Measurements from ENCODE around the gene DECR2.
"Not testable (repeated sequence)": the region's sequence is repeated elsewhere in the genome, so short reads cannot be mapped to it uniquely, and the experiment has no call there.

Gene DECR2

DNA sequence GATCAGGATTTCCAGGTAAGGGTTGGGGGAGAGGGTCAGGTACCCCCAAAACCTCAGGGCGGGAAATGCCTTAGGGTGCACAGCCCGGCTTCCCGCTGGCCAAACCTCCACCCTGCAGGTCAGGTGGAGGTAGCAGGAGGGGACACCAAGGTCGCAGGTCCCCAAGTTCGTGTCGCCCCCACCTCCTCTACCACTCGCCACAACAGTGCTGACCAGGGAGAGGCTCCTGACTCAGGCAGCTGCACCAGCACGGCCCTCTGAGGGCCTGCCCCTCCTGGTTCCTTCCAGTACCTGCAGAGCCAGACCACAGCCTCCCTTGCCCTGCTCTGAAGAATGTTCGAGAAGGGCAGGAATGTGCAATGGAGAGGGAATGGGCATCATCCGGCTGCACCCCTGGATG lies 35.2 kb upstream of the DECR2 start:
- no peak overlapping the region for H3K4me3 ChIP-seq (ENCODE audit: low read depth, low read length)

DNA sequence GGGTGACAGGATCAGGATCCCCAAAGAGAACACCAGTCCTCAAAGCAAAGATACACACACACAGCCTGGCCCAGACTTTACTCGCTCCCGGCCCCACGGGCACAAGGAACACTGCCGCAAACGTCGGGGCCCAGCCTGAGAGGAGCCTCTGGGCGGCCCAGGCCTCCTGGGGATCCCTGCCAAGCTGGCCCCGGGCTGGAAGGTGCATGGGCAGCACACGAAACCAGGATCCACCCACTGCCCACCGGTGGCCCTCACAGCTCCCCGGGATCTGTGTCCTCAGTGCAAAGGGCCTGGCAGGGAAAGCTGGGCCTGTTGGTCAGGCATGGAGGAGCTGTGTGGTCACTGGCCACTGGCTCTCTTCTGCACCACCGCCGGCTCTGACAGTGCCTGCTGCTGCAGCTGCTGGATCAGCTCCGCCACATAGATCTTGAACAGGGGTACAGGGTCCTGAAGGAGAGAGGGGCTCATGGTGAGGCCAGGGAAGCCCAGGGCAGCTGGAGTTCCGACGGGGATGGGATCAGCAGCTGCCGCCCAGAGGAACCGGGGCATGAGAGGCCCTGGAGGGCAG lies 34.3 kb upstream of the DECR2 start:
- no peak overlapping the region for H3K4me3 ChIP-seq (ENCODE audit: low read depth, low read length)

GRCh38 chr16:368388-369158 lies 33.1 kb upstream of the DECR2 start:
- H3K4me3 ChIP-seq (ENCODE audit: low read depth, low read length): no peak overlapping the region

- peak overlapping the region; percentile 50 for H3K4me3 ChIP-seq (ENCODE audit: low read depth, low read length)
Observed at GRCh38 chr16:369275-369865, 32.3 kb upstream of the DECR2 start.

- H3K4me3 ChIP-seq (ENCODE audit: low read depth, low read length): peak overlapping the region; percentile 50
Observed at GRCh38 chr16:369866-370436, 31.7 kb upstream of the DECR2 start.

- H3K4me3 ChIP-seq (ENCODE audit: low read depth, low read length): peak within 1 kb of the TSS; percentile 50
Observed at GRCh38 chr16:370443-370842, 31.2 kb upstream of the DECR2 start, which contains the start of gene MRPL28. Gene MRPL28 (minus strand): TSS chr16:370538. CDS start chr16:370218, 320 bp downstream.

DNA sequence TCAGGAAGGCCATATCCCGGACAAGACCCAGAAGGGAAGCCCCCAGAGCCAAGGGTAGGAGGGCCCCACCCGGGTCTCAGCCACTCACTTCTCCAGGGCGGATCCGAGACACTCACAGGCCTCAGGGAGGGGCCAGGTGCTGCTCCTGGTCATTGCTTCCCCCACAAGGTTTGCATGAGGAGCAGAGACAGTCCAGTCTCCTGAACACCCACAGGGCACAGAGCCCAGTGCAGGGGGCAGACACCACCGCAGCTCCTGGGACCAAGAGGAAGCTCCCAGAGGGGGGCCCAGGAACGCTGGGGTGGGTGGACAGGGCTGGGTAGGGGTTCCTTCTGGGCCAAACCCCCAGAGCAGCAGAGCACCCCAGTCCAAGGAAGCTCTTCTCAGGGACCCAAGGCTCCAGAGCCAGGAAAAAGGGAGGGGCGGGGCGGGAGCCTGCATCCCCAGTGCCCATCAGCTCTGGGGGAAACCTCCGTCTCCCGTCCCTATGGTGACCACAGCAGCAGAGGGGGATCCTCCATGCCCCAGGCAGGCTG lies 30.6 kb upstream of the DECR2 start:
- no peak overlapping the region for H3K4me3 ChIP-seq (ENCODE audit: low read depth, low read length)

DNA sequence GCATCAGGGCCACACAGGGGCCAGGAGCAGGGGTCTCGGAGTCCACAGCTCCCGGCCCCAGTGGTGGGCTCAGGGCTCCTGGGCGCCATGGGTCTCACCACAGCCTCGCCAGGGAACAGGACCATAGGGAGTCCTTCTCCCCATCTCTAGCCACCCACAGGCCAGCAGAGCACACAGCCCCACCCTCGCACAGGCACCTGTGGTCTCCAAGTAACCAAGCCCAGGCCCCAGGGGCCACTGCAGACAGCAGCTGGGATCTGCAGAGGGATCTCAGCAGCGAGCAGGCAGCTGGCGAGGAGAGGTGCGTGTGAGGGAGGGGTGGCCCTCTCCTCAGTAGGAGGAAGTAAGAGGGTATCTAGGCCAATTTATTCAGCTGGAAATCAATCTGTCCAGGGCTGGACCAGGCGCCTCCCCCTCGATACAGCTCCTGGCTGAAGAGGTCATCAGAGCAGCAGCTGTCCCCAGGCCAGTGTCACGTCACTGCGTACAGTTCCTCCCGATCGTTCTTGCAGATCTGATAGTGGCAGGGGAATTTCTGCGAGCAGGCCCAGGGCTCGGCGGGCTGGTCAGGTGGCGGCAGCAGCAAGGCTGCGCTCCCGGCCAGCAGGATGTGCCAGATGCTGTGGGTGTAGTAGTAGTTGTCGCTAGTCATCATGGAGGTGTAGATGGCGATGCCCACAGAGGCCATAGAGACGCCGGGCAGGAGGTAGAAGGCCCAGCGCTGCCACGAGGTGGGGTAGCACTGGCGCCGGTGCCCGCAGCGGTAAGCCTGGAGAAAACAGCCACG lies 30.0 kb upstream of the DECR2 start:
- H3K4me3 ChIP-seq (ENCODE audit: low read depth, low read length): no peak overlapping the region

DNA sequence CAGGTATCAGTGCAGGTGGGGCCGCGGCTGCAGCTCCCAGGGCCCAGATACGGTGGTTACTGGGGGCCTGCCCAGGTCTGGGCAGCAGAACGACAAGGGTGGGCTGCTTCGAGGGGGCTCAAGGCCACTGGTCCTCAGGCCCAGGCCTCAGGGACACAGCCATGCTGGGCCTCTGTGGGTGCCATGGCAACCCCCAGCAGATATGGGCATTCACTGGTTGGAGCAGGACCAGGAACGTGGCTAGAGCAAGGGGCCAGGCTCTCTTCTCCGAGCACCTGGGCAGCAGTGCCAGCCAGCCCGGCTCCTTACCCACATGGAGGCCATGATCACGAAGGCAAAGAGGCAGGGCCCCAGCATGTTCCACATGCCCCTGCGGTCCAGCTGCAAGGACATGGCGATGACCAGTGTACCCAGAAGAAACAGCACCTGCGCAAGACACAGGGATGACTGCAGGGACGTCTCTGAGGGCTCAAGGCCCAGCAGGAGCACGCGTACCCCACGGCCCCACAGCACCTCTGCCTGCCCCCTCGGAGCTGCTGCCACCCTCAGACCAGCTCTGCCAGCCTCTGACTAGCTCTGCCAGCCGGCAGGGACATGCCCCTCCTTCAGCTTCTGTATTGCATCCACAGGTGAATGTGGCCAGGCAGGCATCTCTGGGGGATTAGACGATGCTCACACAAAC lies 29.2 kb upstream of the DECR2 start:
- no peak overlapping the region for H3K4me3 ChIP-seq (ENCODE audit: low read depth, low read length)

GRCh38 chr16:373020-373598 lies 28.6 kb upstream of the DECR2 start:
- H3K4me3 ChIP-seq (ENCODE audit: low read depth, low read length): no peak overlapping the region

- no peak overlapping the region for H3K4me3 ChIP-seq (ENCODE audit: low read depth, low read length)
Observed at GRCh38 chr16:373848-374615, 27.7 kb upstream of the DECR2 start.

GRCh38 chr16:374616-374926 lies 27.1 kb upstream of the DECR2 start:
- H3K4me3 ChIP-seq (ENCODE audit: low read depth, low read length): no peak overlapping the region

GRCh38 chr16:375212-375611 lies 26.5 kb upstream of the DECR2 start:
- no peak overlapping the region for H3K4me3 ChIP-seq (ENCODE audit: low read depth, low read length)

DNA sequence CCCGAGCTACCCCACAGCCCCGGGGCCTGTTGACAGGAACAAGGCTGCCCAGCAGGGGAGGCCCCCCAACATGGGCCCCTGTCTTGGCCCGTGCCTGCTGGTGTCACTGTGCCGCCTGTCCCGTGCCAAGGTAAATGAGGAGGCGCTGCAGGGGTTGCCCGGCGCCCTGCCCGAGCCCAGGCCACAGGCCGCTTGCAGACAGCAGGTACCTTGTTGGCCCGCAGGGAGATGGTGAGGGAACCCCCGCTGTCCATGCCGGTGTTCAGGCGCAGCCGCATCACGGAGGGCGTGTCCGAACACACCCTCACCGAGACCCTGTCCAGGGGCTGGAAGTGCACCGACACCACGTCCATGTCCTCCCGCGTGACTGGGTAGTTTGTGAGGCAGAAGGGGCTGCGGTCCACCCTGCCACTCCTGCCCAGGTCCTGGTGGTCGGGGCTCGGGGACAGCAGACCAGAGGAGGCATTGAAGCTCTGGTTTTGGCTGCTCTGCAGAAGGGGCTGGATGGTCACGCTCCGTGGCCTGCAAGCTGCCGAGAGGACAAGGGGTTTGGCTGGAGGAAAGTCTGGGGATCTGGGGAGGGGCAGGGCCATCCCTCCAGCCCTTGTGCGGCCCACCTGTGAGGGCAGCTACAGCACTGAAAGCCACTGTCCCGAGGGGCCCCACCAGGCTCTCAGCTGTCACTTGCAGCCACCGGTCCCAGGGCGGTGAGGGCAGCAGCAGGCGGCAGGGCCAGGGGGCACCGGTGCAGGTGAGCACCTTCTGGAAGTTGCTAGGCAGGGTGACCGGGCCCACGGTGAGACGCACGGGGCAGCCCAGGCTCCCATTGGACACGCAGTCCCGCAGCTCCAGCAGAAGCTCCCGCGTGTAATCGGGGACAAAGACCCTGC lies 25.5 kb upstream of the DECR2 start:
- H3K4me3 ChIP-seq (ENCODE audit: low read depth, low read length): no peak overlapping the region

DNA sequence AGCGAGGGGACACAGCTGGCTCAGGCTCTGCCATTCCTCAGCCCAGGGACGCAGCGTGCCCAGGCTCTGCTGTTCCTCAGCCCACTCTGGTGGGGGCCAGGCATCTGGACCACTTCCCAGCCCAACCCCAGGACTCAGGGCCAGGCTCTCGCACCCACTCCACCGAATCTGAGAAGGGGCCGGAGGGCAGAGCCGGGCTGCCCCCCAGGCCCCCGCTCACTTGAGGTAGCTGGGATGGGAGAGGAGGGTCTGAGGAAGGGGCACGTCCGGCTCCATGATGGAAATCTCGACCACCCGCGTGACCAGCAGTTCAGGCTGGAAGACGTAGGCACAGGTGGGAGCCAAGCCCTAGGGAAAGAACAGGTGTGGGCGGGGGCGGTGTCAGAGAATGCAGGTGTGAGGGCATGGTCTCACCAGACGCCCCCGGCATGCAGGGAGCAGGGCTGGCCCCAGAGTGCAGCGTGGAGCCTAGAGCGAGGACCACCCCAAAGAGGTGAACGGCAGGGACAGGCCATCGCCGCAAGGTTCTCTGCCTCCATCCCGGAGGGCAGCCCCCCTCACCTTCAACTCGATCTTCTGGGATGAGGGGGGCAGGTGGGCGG lies 24.8 kb upstream of the DECR2 start:
- H3K4me3 ChIP-seq (ENCODE audit: low read depth, low read length): no peak overlapping the region

DNA sequence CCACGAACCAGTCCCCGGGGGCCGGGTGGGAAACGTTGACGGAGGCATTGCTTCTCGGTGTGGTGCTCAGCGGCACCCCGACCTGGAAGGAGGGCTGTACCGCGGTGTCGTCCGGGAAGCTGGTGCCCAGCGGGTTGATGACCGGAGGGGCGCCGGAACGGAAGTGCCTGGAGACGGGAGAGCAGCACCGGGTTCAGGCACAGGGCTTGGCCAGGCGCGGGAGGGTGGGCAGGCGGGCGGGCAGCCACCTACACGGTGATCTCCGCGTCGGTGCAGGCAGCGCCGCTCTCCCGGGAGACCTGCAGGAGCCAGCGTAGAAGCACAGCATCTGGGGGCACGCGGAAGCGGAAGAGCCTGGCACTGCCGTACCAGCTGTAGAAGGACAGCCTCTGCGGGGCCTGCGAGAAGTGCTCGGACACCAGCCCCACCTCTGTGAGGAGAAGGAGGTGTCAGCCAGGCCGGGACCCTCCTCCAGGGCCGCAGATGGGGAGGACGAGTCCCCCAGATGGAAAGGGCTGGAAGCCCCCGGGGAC lies 24.2 kb upstream of the DECR2 start:
- no peak overlapping the region for H3K4me3 ChIP-seq (ENCODE audit: low read depth, low read length)

DNA sequence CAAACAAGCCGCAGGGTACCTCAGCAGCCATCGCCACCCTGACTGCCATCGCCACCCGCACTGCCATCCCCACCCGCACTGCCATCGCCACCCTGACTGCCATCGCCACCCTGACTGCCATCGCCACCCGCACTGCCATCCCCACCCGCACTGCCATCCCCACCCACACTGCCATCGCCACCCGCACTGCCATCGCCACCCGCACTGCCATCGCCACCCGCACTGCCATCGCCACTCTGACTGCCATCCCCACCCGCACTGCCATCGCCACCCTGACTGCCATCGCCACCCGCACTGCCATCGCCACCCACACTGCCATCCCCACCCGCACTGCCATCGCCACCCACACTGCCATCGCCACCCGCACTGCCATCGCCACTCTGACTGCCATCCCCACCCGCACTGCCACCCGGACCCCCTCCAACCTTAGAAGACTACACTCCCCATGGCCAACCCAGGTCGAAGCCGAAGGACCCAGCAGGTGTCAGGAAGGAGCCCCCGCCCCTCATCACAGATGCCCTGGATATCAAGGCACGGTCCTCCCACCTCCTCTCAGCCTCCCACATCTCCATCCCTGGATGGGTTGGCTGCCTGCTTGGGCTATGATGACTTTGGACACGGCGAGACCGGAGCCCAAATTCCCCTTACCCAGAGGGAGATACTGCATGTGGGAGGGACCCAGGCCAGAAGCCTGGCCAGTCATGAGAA lies 23.4 kb upstream of the DECR2 start:
- not testable (repeated sequence) for H3K4me3 ChIP-seq (ENCODE audit: low read depth, low read length)

Measured in iPS-11a (cell line).